Parathyroid adenoma (tissue), 2 donors: Measurements from ENCODE around the gene ACTR10.

Source experiments
- H2AFZ ChIP-seq: fragments of 300-600 bp; sonication (generic); one replicate; pipeline ENCODE4 v1.7.0; 2017; ENCODE audit warnings: antibody characterized with exemption, mild to moderate bottlenecking
- H3K27ac ChIP-seq: fragments of 300-600 bp; sonication (generic); one replicate; pipeline ENCODE4 v1.7.0; 2017
- H3K27me3 ChIP-seq: fragments of 300-600 bp; sonication (generic); one replicate; pipeline ENCODE4 v1.7.0; 2017; ENCODE audit warnings: low read length; ENCODE audit not compliant: control insufficient read depth, insufficient read depth
- H3K36me3 ChIP-seq: fragments of 300-600 bp; sonication (generic); one replicate; pipeline ENCODE4 v1.7.0; 2017; ENCODE audit warnings: low read length; ENCODE audit not compliant: control insufficient read depth, insufficient read depth
- H3K4me1 ChIP-seq: fragments of 300-600 bp; sonication (generic); one replicate; pipeline ENCODE4 v1.7.0; 2017; ENCODE audit warnings: control low read depth
- H3K4me2 ChIP-seq: fragments of 300-600 bp; sonication (generic); one replicate; pipeline ENCODE4 v1.7.0; 2017; ENCODE audit warnings: low read length
- H3K4me3 ChIP-seq: fragments of 300-600 bp; sonication (generic); one replicate; pipeline ENCODE4 v1.7.0; 2017; ENCODE audit warnings: low read depth, low read length
- H3K79me2 ChIP-seq: fragments of 300-600 bp; sonication (generic); one replicate; pipeline ENCODE4 v1.7.0; 2017; ENCODE audit warnings: control low read depth
- H3K9ac ChIP-seq: fragments of 300-600 bp; sonication (generic); one replicate; pipeline ENCODE4 v1.7.0; 2017; ENCODE audit warnings: mild to moderate bottlenecking
- H3K9me3 ChIP-seq: fragments of 300-600 bp; sonication (generic); one replicate; pipeline ENCODE4 v1.7.0; 2017; ENCODE audit warnings: low read length; ENCODE audit not compliant: control insufficient read depth
- CTCF ChIP-seq: fragments of 300-600 bp; sonication (generic); IDR thresholded peaks from one replicate; pipeline ENCODE4 v1.7.0; 2017; ENCODE audit warnings: antibody characterized with exemption, mild to moderate bottlenecking
- donor health status: primary hyperparathyroidism.

The ACTR10 gene

GRCh38 chr14:58282925-58283593 is 83.1 kb downstream of the ACTR10 start:
- Histone ChIP-seq H3K27me3 (no peaks in the 10 kb centered on the region), H3K4me3 (no peak overlapping the region), H3K4me2 (no peak overlapping the region), H3K9ac (no peak overlapping the region), H3K79me2 (peaks cover 51% of the 10 kb centered on the region), H3K27ac (no peak overlapping the region), H2AFZ (no peak overlapping the region), H3K9me3 (no peaks in the 10 kb centered on the region), H3K36me3 (no peaks in the 10 kb centered on the region), H3K4me1 (peaks cover 20% of the 10 kb centered on the region)
- no peak for TF ChIP-seq CTCF

GRCh38 chr14:58283730-58284129 is 83.8 kb downstream of the ACTR10 start:
- Histone ChIP-seq H3K9me3 (no peaks in the 10 kb centered on the region), H3K27ac (no peak overlapping the region), H3K9ac (no peak overlapping the region), H3K27me3 (no peaks in the 10 kb centered on the region), H2AFZ (no peak overlapping the region), H3K4me3 (no peak overlapping the region), H3K36me3 (no peaks in the 10 kb centered on the region), H3K4me1 (peaks cover 22% of the 10 kb centered on the region), H3K4me2 (no peak overlapping the region), H3K79me2 (peaks cover 52% of the 10 kb centered on the region)
- TF ChIP-seq CTCF, result no peak

GRCh38 chr14:58285132-58285531 is 85.2 kb downstream of the ACTR10 start:
- no peaks in the 10 kb centered on the region for H3K9me3 ChIP-seq
- peaks cover 22% of the 10 kb centered on the region for H3K4me1 ChIP-seq
- H3K27ac ChIP-seq, result no peak overlapping the region
- H2AFZ ChIP-seq, result no peak overlapping the region
- H3K27me3 ChIP-seq, result no peaks in the 10 kb centered on the region
- H3K79me2 ChIP-seq, result peaks cover 53% of the 10 kb centered on the region
- H3K4me2 ChIP-seq, result no peak overlapping the region
- no peak overlapping the region for H3K4me3 ChIP-seq
- TF ChIP-seq CTCF, result no peak
- no peaks in the 10 kb centered on the region for H3K36me3 ChIP-seq
- no peak overlapping the region for H3K9ac ChIP-seq
